H1 (cell line): Measurements from ENCODE around the gene ZNF469. TPM values are rescaled to one million over a fixed set of nuclear protein-coding genes. Genes with fewer than 3 reads are reported as not detected.

ENCODE experiments used
- CTCF ChIA-PET: fragments of 300-600 bp; sonication (Branson Sonifier 250); formaldehyde crosslinking; loops from one replicate; lab custom pipeline; 2021; ENCODE audit not compliant: partially characterized antibody; lab: Charles Lee
- POLR2A ChIA-PET: fragments of 300-600 bp; sonication (Branson Sonifier 250); formaldehyde crosslinking; loops from one replicate; lab custom pipeline; 2021; ENCODE audit warnings: inconsistent platforms; ENCODE audit not compliant: partially characterized antibody; lab: Charles Lee
- DNase-seq, 2 experiments: peaks; one replicate each; pipeline versions ENCODE4 v3.0.0 to v3.0.0-alpha.2; 2010 to 2022; ENCODE audit warnings: low spot score in 2 of 2, low read depth in 1 of 2, mixed read lengths in 1 of 2
- FAIRE-seq: peaks from 2 replicates; lab custom pipeline; 2011; peaks lifted over from hg19 to GRCh38; lab: Jason Lieb, UNC
- H2AFZ ChIP-seq: 2 replicates; pipeline ENCODE4 v1.8.1; 2012; ENCODE audit warnings: low read length, inconsistent platforms
- H2AK5ac ChIP-seq: 2 replicates; pipeline ENCODE4 v1.6.1; 2013; ENCODE audit warnings: low read depth, low read length
- H2BK120ac ChIP-seq: replicated peaks from 2 replicates; pipeline ENCODE3; 2013; ENCODE audit warnings: low read depth, low read length, inconsistent platforms
- H2BK12ac ChIP-seq: 2 replicates; pipeline ENCODE4 v1.6.1; 2013; ENCODE audit warnings: low read depth, low read length
- H2BK15ac ChIP-seq: 2 replicates; pipeline ENCODE4 v1.6.1; 2013; ENCODE audit warnings: low read length
- H2BK20ac ChIP-seq: 2 replicates; pipeline ENCODE4 v1.6.1; 2013; ENCODE audit warnings: low read length
- H2BK5ac ChIP-seq: 2 replicates; pipeline ENCODE4 v1.6.1; 2013; ENCODE audit warnings: low read depth, low read length
- H3K14ac ChIP-seq: 2 replicates; pipeline ENCODE4 v1.6.1; 2013; ENCODE audit warnings: inconsistent platforms; ENCODE audit not compliant: insufficient read length
- H3K18ac ChIP-seq: 2 replicates; pipeline ENCODE4 v1.6.1; 2013; ENCODE audit warnings: low read length; ENCODE audit errors: extremely low read depth
- H3K23ac ChIP-seq: 2 replicates; pipeline ENCODE4 v1.6.1; 2013; ENCODE audit warnings: inconsistent platforms; ENCODE audit not compliant: insufficient read length
- H3K23me2 ChIP-seq: 2 replicates; pipeline ENCODE4 v1.6.1; 2013; ENCODE audit warnings: low read depth, low read length
- H3K27ac ChIP-seq: 2 replicates; pipeline ENCODE4 v1.6.1; 2011; ENCODE audit warnings: low read depth, low read length, inconsistent platforms
- H3K27me3 ChIP-seq, 4 experiments: replicated peaks in 1 of 4; 1 replicate in 1 of 4; 2 replicates in 3 of 4; pipeline versions ENCODE4 v1.6.1 to v1.8.1; 2011 to 2013; ENCODE audit warnings: low read length in 3 of 4, mild to moderate bottlenecking in 3 of 4, inconsistent platforms in 2 of 4, mixed read lengths in 2 of 4, moderate library complexity in 1 of 4; ENCODE audit not compliant: control insufficient read depth in 3 of 4, insufficient read depth in 3 of 4; ENCODE audit errors: extremely low read depth in 1 of 4
- H3K36me3 ChIP-seq, 4 experiments: 2 replicates each; pipeline versions ENCODE4 v1.6.1 to v1.8.1; 2011 to 2013; ENCODE audit warnings: mild to moderate bottlenecking in 4 of 4, low read length in 3 of 4, moderate library complexity in 2 of 4, control low read depth in 1 of 4, inconsistent platforms in 1 of 4; ENCODE audit not compliant: insufficient read depth in 4 of 4, control insufficient read depth in 2 of 4
- H3K4ac ChIP-seq: replicated peaks from 2 replicates; pipeline ENCODE3; 2013; ENCODE audit warnings: low read length, low read depth, mixed read lengths, inconsistent platforms; ENCODE audit not compliant: insufficient read length
- H3K4me1 ChIP-seq, 4 experiments: replicated peaks in 1 of 4; 1 replicate in 1 of 4; 2 replicates in 3 of 4; pipeline versions ENCODE4 v1.6.1 to v1.8.1; 2011 to 2013; ENCODE audit warnings: low read length in 3 of 4, inconsistent platforms in 2 of 4, mixed read lengths in 1 of 4; ENCODE audit not compliant: insufficient read depth in 4 of 4, control insufficient read depth in 3 of 4
- H3K4me2 ChIP-seq, 2 experiments: 2 replicates each; pipeline versions ENCODE4 v1.6.1 to v1.8.1; 2011 to 2013; ENCODE audit warnings: low read depth in 2 of 2, low read length in 2 of 2, control low read depth in 1 of 2, inconsistent platforms in 1 of 2, mild to moderate bottlenecking in 1 of 2; ENCODE audit not compliant: insufficient read depth in 1 of 2
- H3K4me3 ChIP-seq, 4 experiments: fragments of 200-600, 300-600 bp in 1 of 4; sonication (generic), shearing (Covaris generic), sonication (Bioruptor Twin) in 1 of 4; 2 replicates each; pipeline versions ENCODE4 v1.5.1 to v1.8.1; 2011 to 2016; ENCODE audit warnings: low read length in 4 of 4, low read depth in 3 of 4, control low read depth in 2 of 4, inconsistent platforms in 2 of 4, mild to moderate bottlenecking in 2 of 4, mixed read lengths in 1 of 4, moderate library complexity in 1 of 4; ENCODE audit not compliant: insufficient read depth in 2 of 4; ENCODE audit errors: extremely low read depth in 1 of 4
- H3K56ac ChIP-seq: replicated peaks from 2 replicates; pipeline ENCODE3; 2013; ENCODE audit warnings: low read depth, mild to moderate bottlenecking, mixed read lengths, low read length, inconsistent platforms; ENCODE audit not compliant: insufficient read length
- H3K79me1 ChIP-seq: 2 replicates; pipeline ENCODE4 v1.6.1; 2013; ENCODE audit warnings: low read depth, low read length, control low read depth
- H3K79me2 ChIP-seq, 2 experiments: 2 replicates each; pipeline versions ENCODE4 v1.6.1 to v1.8.1; 2012 to 2013; ENCODE audit warnings: low read length in 2 of 2, mild to moderate bottlenecking in 2 of 2, inconsistent platforms in 1 of 2; ENCODE audit not compliant: insufficient read depth in 2 of 2, control insufficient read depth in 1 of 2
- H3K9ac ChIP-seq, 4 experiments: replicated peaks in 1 of 4; 1 replicate in 1 of 4; 2 replicates in 3 of 4; pipeline versions ENCODE4 v1.6.1 to v1.8.1; 2011 to 2013; ENCODE audit warnings: low read depth in 3 of 4, low read length in 3 of 4, control low read depth in 2 of 4, mild to moderate bottlenecking in 2 of 4, moderate library complexity in 2 of 4, inconsistent platforms in 1 of 4; ENCODE audit errors: extremely low read depth in 1 of 4
- H3K9me3 ChIP-seq, 2 experiments: 2 replicates each; pipeline versions ENCODE4 v1.6.1 to v1.8.1; 2012 to 2013; ENCODE audit warnings: mild to moderate bottlenecking in 2 of 2, moderate library complexity in 2 of 2, control low read depth in 1 of 2, inconsistent platforms in 1 of 2, low read depth in 1 of 2, low read length in 1 of 2, mixed read lengths in 1 of 2; ENCODE audit not compliant: insufficient read depth in 2 of 2
- H4K20me1 ChIP-seq, 2 experiments: replicated peaks in 1 of 2; 2 replicates each; pipeline versions ENCODE3 to v1.8.1; 2011 to 2013; ENCODE audit warnings: inconsistent platforms in 2 of 2, low read length in 2 of 2, mild to moderate bottlenecking in 1 of 2; ENCODE audit not compliant: insufficient read depth in 2 of 2, control insufficient read depth in 1 of 2
- H4K5ac ChIP-seq: 2 replicates; pipeline ENCODE4 v1.6.1; 2013; ENCODE audit warnings: low read length, low read depth, mixed read lengths, inconsistent platforms; ENCODE audit not compliant: insufficient read length
- H4K8ac ChIP-seq: 2 replicates; pipeline ENCODE4 v1.8.0; 2013; ENCODE audit warnings: mild to moderate bottlenecking, moderate library complexity, low read length, inconsistent platforms; ENCODE audit not compliant: insufficient read depth; ENCODE audit errors: extremely low read depth
- H4K91ac ChIP-seq: replicated peaks from 2 replicates; pipeline ENCODE3; 2013; ENCODE audit warnings: low read length, mixed read lengths, inconsistent platforms; ENCODE audit not compliant: insufficient read length
- ASH2L ChIP-seq: fragments of 200-600, 300-600 bp; sonication (generic); IDR thresholded peaks from one replicate; pipeline ENCODE4 v1.7.1; 2017; ENCODE audit warnings: low read length
- ATF2 ChIP-seq: IDR thresholded peaks from 2 replicates; pipeline ENCODE4 v1.6.1; 2012; ENCODE audit warnings: low read length, inconsistent platforms
- CTCF ChIP-seq, 3 experiments: IDR thresholded peaks; 1 replicate in 2 of 3; 2 replicates in 1 of 3; pipeline versions ENCODE4 v1.5.1 to v1.6.1; 2011; ENCODE audit warnings: low read length in 3 of 3, mild to moderate bottlenecking in 3 of 3, inconsistent platforms in 2 of 3, low read depth in 1 of 3, moderate library complexity in 1 of 3; ENCODE audit not compliant: insufficient read depth in 1 of 3; ENCODE audit errors: control extremely low read depth in 1 of 3
- E2F6 ChIP-seq: IDR thresholded peaks from 2 replicates; pipeline ENCODE4 v1.6.1; 2012; ENCODE audit warnings: inconsistent platforms
- HDAC6 ChIP-seq: IDR thresholded peaks from one replicate; pipeline ENCODE4 v1.7.1; 2012; ENCODE audit warnings: low read depth, mild to moderate bottlenecking, inconsistent platforms, low read length, moderate library complexity
- JUN ChIP-seq: IDR thresholded peaks from 2 replicates; pipeline ENCODE4 v1.6.1; 2011; ENCODE audit warnings: low read depth, mild to moderate bottlenecking, improper control_type of control experiment, low read length
- SRF ChIP-seq: IDR thresholded peaks from 2 replicates; pipeline ENCODE4 v1.6.1; 2011; ENCODE audit warnings: mild to moderate bottlenecking, low read depth, low read length, moderate library complexity
- WGBS, 2 experiments: shearing (Covaris generic) in 1 of 2; methylation state at CpG; one replicate each; pipeline versions ENCODE4 v1.1.6 to v1.1.7; 2013 to 2015; ENCODE audit warnings: low lambda C conversion rate in 2 of 2, mixed read lengths in 2 of 2, inconsistent platforms in 1 of 2, low coverage in 1 of 2, missing lambda C conversion rate in 1 of 2; ENCODE audit not compliant: insufficient replicate concordance in 2 of 2, insufficient coverage in 1 of 2, insufficient read length in 1 of 2; ENCODE audit errors: extremely low coverage in 1 of 2, missing lambda C conversion rate in 1 of 2; 5-methylcytosine and 5-hydroxymethylcytosine counted together
- polyA plus RNA-seq, 7 experiments: library from polyadenylated mRNA; depleted of rRNA in 3 of 7; stranded (reverse) in 5 of 7; unstranded in 2 of 7; fragments of >200 nt in 5 of 7; fragments of 200-250 nt in 2 of 7; gene quantifications; 1 replicate in 5 of 7; 2 replicates in 1 of 7; 4 replicates in 1 of 7; pipeline versions ENCODE4 v1.2.1 to v1.2.3, GENCODE V29; 2011 to 2013; ENCODE audit warnings: missing spikeins in 2 of 7, mixed read lengths in 2 of 7
- total RNA-seq: library from RNA; stranded (reverse); fragmentation: NEBNext Ultra II Directional; extraction: Animal tissue kit (Norgen Biotek cat#: 25700); gene quantifications from 2 replicates; pipeline ENCODE4 v1.2.1, GENCODE V29; 2021

The ZNF469 gene
- total and polyA plus RNA-seq, 2 of the 8 experiments (the other 6 are each of a cell fraction or from before 2014, with no cell fraction given): 0.30 to 1.8 TPM

GRCh38 chr16:88342491-88342890, 40.3 kb upstream of the ZNF469 start:
- no peak overlapping the region for H3K18ac ChIP-seq
- no peak overlapping the region for H2BK5ac ChIP-seq
- H3K27ac ChIP-seq: no peak overlapping the region
- H3K79me2 ChIP-seq: no peaks in the 10 kb centered on the region
- H3K9ac ChIP-seq: no peak overlapping the region
- H2BK15ac ChIP-seq: no peak overlapping the region
- FAIRE-seq (no peak), DNase-seq (no peak)
- 83% methylated on average over 16 of the region's 16 CpGs; no CpG with 5 or more reads in 1 of the 2 experiments for WGBS, 2 experiments
- no peaks in the 10 kb centered on the region for H3K36me3 ChIP-seq
- no peaks in the 10 kb centered on the region for H4K20me1 ChIP-seq
- CTCF ChIA-PET: no interaction called here
- H4K5ac ChIP-seq: no peak overlapping the region
- no peaks in the 10 kb centered on the region; a peak in 2 of 4 replicates for H3K9me3 ChIP-seq
- no peak overlapping the region for H2BK120ac ChIP-seq
- no peak for TF ChIP-seq SRF
- TF ChIP-seq HDAC6: no peak
- TF ChIP-seq ATF2: no peak
- no peak for TF ChIP-seq JUN
- no peak for TF ChIP-seq ASH2L
- no peak for TF ChIP-seq E2F6
- TF ChIP-seq CTCF (IDR thresholded peaks at IDR 0.05; ENCODE audit: control extremely low read depth in 1 of 3, insufficient read depth in 1 of 3, low read depth in 1 of 3, low read length in 3 of 3): no peak
- no peak overlapping the region for H3K56ac ChIP-seq
- no peaks in the 10 kb centered on the region for H3K4me1 ChIP-seq
- no peaks in the 10 kb centered on the region for H3K79me1 ChIP-seq
- H2AFZ ChIP-seq: no peak overlapping the region
- H2BK12ac ChIP-seq: no peak overlapping the region
- no peak overlapping the region for H3K14ac ChIP-seq
- H4K8ac ChIP-seq: no peak overlapping the region; the same call in 1 of the 2 replicates
- no peak overlapping the region for H3K4me3 ChIP-seq
- POLR2A ChIA-PET: no interaction called here
- H3K4me2 ChIP-seq: no peak overlapping the region
- H2AK5ac ChIP-seq: no peak overlapping the region
- no peak overlapping the region for H3K4ac ChIP-seq
- H3K23ac ChIP-seq: no peak overlapping the region
- H4K91ac ChIP-seq: no peak overlapping the region
- H3K27me3 ChIP-seq: no peaks in the 10 kb centered on the region
- no peak overlapping the region for H2BK20ac ChIP-seq
- H3K23me2 ChIP-seq: no peaks in the 10 kb centered on the region
